Effector memory CD8-positive, alpha-beta T cell (primary cell): Measurements from ENCODE around the gene TEC.

Experiments used
- ATAC-seq: fragments of 150-1000 bp; cut with Tn5 transposase; replicated peaks from 2 replicates; pipeline ENCODE4 v1.10.0; 2021; ENCODE audit warnings: mild to moderate bottlenecking, moderate library complexity
- DNase-seq, 3 experiments: peaks; one replicate each; pipeline ENCODE4 v3.0.0; 2021
- H3K27ac Mint-ChIP-seq, 2 donors: one replicate each; pipeline ENCODE4 v1.8.0; 2022; ENCODE audit warnings: mild to moderate bottlenecking in 2 of 2, mixed read lengths in 2 of 2, moderate library complexity in 2 of 2
- H3K27me3 Mint-ChIP-seq, 2 donors: one replicate each; pipeline ENCODE4 v1.8.0; 2022; ENCODE audit warnings: mixed read lengths in 2 of 2
- H3K36me3 Mint-ChIP-seq: one replicate; pipeline ENCODE4 v1.8.0; 2022; ENCODE audit warnings: mild to moderate bottlenecking, moderate library complexity, mixed read lengths; ENCODE audit not compliant: insufficient read depth
- H3K4me1 Mint-ChIP-seq, 2 donors: one replicate each; pipeline ENCODE4 v1.8.0; 2022; ENCODE audit warnings: low read depth in 2 of 2, mixed read lengths in 2 of 2
- H3K4me3 Mint-ChIP-seq, 2 donors: one replicate each; pipeline ENCODE4 v1.8.0; 2022; ENCODE audit warnings: mild to moderate bottlenecking in 2 of 2, mixed read lengths in 2 of 2, moderate library complexity in 2 of 2
- H3K9me3 Mint-ChIP-seq, 2 donors: one replicate each; pipeline ENCODE4 v1.8.0; 2022; ENCODE audit warnings: mixed read lengths in 2 of 2

The TEC gene

GRCh38 chr4:48259748-48260147, 9.9 kb downstream of the TEC start:
- Mint-ChIP-seq H3K9me3 (no peaks in the 10 kb centered on the region), H3K36me3 (peaks cover 3% of the 10 kb centered on the region), H3K27ac (no peak overlapping the region), H3K4me1 (peaks cover 0 to 6% of the 10 kb centered on the region in 2 donors), H3K4me3 (no peak overlapping the region), H3K27me3 (peaks cover 7 to 16% of the 10 kb centered on the region in 2 donors)
- DNase-seq (no peak), ATAC-seq (no peak)

- no peaks in the 10 kb centered on the region for H3K9me3 Mint-ChIP-seq
- H3K36me3 Mint-ChIP-seq = peaks cover 3% of the 10 kb centered on the region
- no peak overlapping the region for H3K27ac Mint-ChIP-seq
- H3K4me3 Mint-ChIP-seq = no peak overlapping the region
- ATAC-seq (no peak), DNase-seq (no peak)
- peaks cover 0 to 3% of the 10 kb centered on the region in 2 donors for H3K4me1 Mint-ChIP-seq
- peaks cover 8 to 12% of the 10 kb centered on the region in 2 donors for H3K27me3 Mint-ChIP-seq
Observed at GRCh38 chr4:48258845-48259397, 10.7 kb downstream of the TEC start.

- no peak overlapping the region for H3K4me3 Mint-ChIP-seq
- H3K4me1 Mint-ChIP-seq = peaks cover 0 to 4% of the 10 kb centered on the region in 2 donors
- peaks cover 3% of the 10 kb centered on the region for H3K36me3 Mint-ChIP-seq
- DNase-seq = no peak
- H3K27me3 Mint-ChIP-seq = peaks cover 8 to 19% of the 10 kb centered on the region in 2 donors
- ATAC-seq = no peak
- no peak overlapping the region for H3K27ac Mint-ChIP-seq
- H3K9me3 Mint-ChIP-seq = no peaks in the 10 kb centered on the region
Observed at GRCh38 chr4:48255959-48256342, 13.7 kb downstream of the TEC start.

GRCh38 chr4:48255072-48255958, 14.3 kb downstream of the TEC start:
- no peak overlapping the region for H3K27ac Mint-ChIP-seq
- peaks cover 8 to 26% of the 10 kb centered on the region in 2 donors for H3K27me3 Mint-ChIP-seq
- DNase-seq = no peak
- H3K4me3 Mint-ChIP-seq = no peak overlapping the region
- H3K9me3 Mint-ChIP-seq = no peaks in the 10 kb centered on the region
- peaks cover 3% of the 10 kb centered on the region for H3K36me3 Mint-ChIP-seq
- no peak for ATAC-seq
- H3K4me1 Mint-ChIP-seq = peaks cover 0 to 5% of the 10 kb centered on the region in 2 donors

- H3K4me3 Mint-ChIP-seq = no peak overlapping the region
- H3K27ac Mint-ChIP-seq = no peak overlapping the region
- H3K36me3 Mint-ChIP-seq = peaks cover 3% of the 10 kb centered on the region
- DNase-seq (no peak), ATAC-seq (no peak)
- peaks cover 0 to 5% of the 10 kb centered on the region in 2 donors for H3K4me1 Mint-ChIP-seq
- no peaks in the 10 kb centered on the region for H3K9me3 Mint-ChIP-seq
- peaks cover 8 to 26% of the 10 kb centered on the region in 2 donors for H3K27me3 Mint-ChIP-seq
Observed at GRCh38 chr4:48254381-48255071, 15.1 kb downstream of the TEC start.

- H3K4me1 Mint-ChIP-seq = peaks cover 0 to 5% of the 10 kb centered on the region in 2 donors
- H3K27ac Mint-ChIP-seq = no peak overlapping the region
- ATAC-seq (no peak), DNase-seq (no peak)
- no peak overlapping the region for H3K4me3 Mint-ChIP-seq
- H3K36me3 Mint-ChIP-seq = peaks cover 3% of the 10 kb centered on the region
- H3K27me3 Mint-ChIP-seq = peaks cover 0 to 26% of the 10 kb centered on the region in 2 donors
- H3K9me3 Mint-ChIP-seq = no peaks in the 10 kb centered on the region
Observed at GRCh38 chr4:48252313-48252712, 17.3 kb downstream of the TEC start.

- Mint-ChIP-seq H3K36me3 (no peaks in the 10 kb centered on the region), H3K4me3 (no peak overlapping the region), H3K27ac (no peak overlapping the region), H3K9me3 (no peaks in the 10 kb centered on the region), H3K4me1 (peaks cover 0 to 5% of the 10 kb centered on the region in 2 donors), H3K27me3 (peaks cover 0 to 26% of the 10 kb centered on the region in 2 donors)
- DNase-seq = no peak
- peak; percentile 24 for ATAC-seq
Observed at GRCh38 chr4:48250980-48251379, 18.7 kb downstream of the TEC start.

- DNase-seq (no peak), ATAC-seq (no peak)
- H3K4me1 Mint-ChIP-seq = peaks cover 0 to 5% of the 10 kb centered on the region in 2 donors
- H3K36me3 Mint-ChIP-seq = no peaks in the 10 kb centered on the region
- H3K4me3 Mint-ChIP-seq = no peak overlapping the region
- H3K27me3 Mint-ChIP-seq = peaks cover 0 to 26% of the 10 kb centered on the region in 2 donors
- H3K9me3 Mint-ChIP-seq = no peaks in the 10 kb centered on the region
- H3K27ac Mint-ChIP-seq = no peak overlapping the region
Observed at GRCh38 chr4:48250343-48250742, 19.3 kb downstream of the TEC start.

GRCh38 chr4:48249378-48249777, 20.3 kb downstream of the TEC start:
- Mint-ChIP-seq H3K36me3 (no peaks in the 10 kb centered on the region), H3K9me3 (no peaks in the 10 kb centered on the region), H3K4me1 (peaks cover 0 to 5% of the 10 kb centered on the region in 2 donors), H3K27me3 (peaks cover 0 to 25% of the 10 kb centered on the region in 2 donors), H3K4me3 (no peak overlapping the region), H3K27ac (no peak overlapping the region)
- ATAC-seq (no peak), DNase-seq (no peak)

GRCh38 chr4:48248559-48248953, 21.1 kb downstream of the TEC start:
- H3K4me1 Mint-ChIP-seq = peaks cover 0 to 5% of the 10 kb centered on the region in 2 donors
- ATAC-seq = no peak

GRCh38 chr4:48247878-48248558, 21.6 kb downstream of the TEC start:
- Mint-ChIP-seq H3K4me3 (no peak overlapping the region), H3K9me3 (no peaks in the 10 kb centered on the region), H3K4me1 (peaks cover 0 to 5% of the 10 kb centered on the region in 2 donors), H3K27me3 (peaks cover 0 to 17% of the 10 kb centered on the region in 2 donors), H3K36me3 (no peaks in the 10 kb centered on the region), H3K27ac (no peak overlapping the region)
- DNase-seq (no peak), ATAC-seq (no peak)

More at GRCh38 chr4:48248559-48248953, 21.1 kb downstream of the TEC start:
- no peaks in the 10 kb centered on the region for H3K9me3 Mint-ChIP-seq
- H3K36me3 Mint-ChIP-seq = no peaks in the 10 kb centered on the region
- no peak for DNase-seq
- no peak overlapping the region for H3K4me3 Mint-ChIP-seq
- H3K27me3 Mint-ChIP-seq = peaks cover 0 to 17% of the 10 kb centered on the region in 2 donors
- no peak overlapping the region for H3K27ac Mint-ChIP-seq

- H3K27me3 Mint-ChIP-seq = peaks cover 0 to 17% of the 10 kb centered on the region in 2 donors
- no peaks in the 10 kb centered on the region for H3K9me3 Mint-ChIP-seq
- peaks cover 0 to 7% of the 10 kb centered on the region in 2 donors for H3K4me1 Mint-ChIP-seq
- H3K4me3 Mint-ChIP-seq = no peak overlapping the region
- no peaks in the 10 kb centered on the region for H3K36me3 Mint-ChIP-seq
- DNase-seq (no peak), ATAC-seq (no peak)
- H3K27ac Mint-ChIP-seq = no peak overlapping the region
Observed at GRCh38 chr4:48247142-48247877, 22.3 kb downstream of the TEC start.
